HepG2 (cell line): ENCODE data around the gene MMP8. TPM values are rescaled to one million over a fixed set of nuclear protein-coding genes. Genes with fewer than 3 reads are reported as not detected.

Source experiments
- ATAC-seq: fragments of 200-7000 bp; cut with Tn5 transposase; 3 replicates; pipeline ENCODE4 v1.9.1; 2020; ENCODE audit warnings: mild to moderate bottlenecking, moderate library complexity
- BruUV-seq: library from RNA; stranded (reverse); fragments of 400-500 nt; replicated peaks from 2 replicates; lab custom pipeline; 2021; lab: Mats Ljungman, UMichigan
- CTCF ChIA-PET: fragments of 300-600 bp; formaldehyde crosslinking; extraction: SDS; loops from one replicate; lab custom pipeline; 2021; ENCODE audit warnings: low total read pairs, inconsistent platforms, low intra/inter-chr PET ratio; lab: Yijun Ruan, JAX
- POLR2A ChIA-PET: fragments of 350-600 bp; sonication (Branson Sonifier 250); formaldehyde crosslinking; loops from one replicate; lab custom pipeline; 2020; ENCODE audit warnings: antibody characterized with exemption, inconsistent platforms; lab: Yijun Ruan, JAX
- DNase-seq: peaks from one replicate; pipeline ENCODE4 v3.0.0-alpha.2; 2015; ENCODE audit warnings: low spot score
- FAIRE-seq: peaks from 3 replicates; lab custom pipeline; 2011; peaks lifted over from hg19 to GRCh38; lab: Jason Lieb, UNC
- H2AFZ ChIP-seq: one replicate; pipeline ENCODE4 v1.6.1; 2011; ENCODE audit warnings: low read length, inconsistent platforms
- H3K27ac ChIP-seq: fragments of 300-600 bp; 3 replicates; pipeline ENCODE4 v1.8.0; 2011; ENCODE audit warnings: mixed run types, mild to moderate bottlenecking, mixed read lengths, low read length, inconsistent platforms; ENCODE audit not compliant: insufficient read depth; ENCODE audit errors: extremely low read length
- H3K27me3 ChIP-seq, 2 experiments: fragments of 200-600 bp in 1 of 2; 2 replicates in 1 of 2; 3 replicates in 1 of 2; pipeline versions ENCODE4 v1.6.0 to v1.8.0; 2011; ENCODE audit warnings: low read length in 2 of 2, mild to moderate bottlenecking in 2 of 2, moderate library complexity in 2 of 2, inconsistent platforms in 1 of 2; ENCODE audit not compliant: insufficient read depth in 2 of 2, control insufficient read depth in 1 of 2
- H3K36me3 ChIP-seq, 2 experiments: fragments of 200-600 bp in 1 of 2; replicated peaks in 1 of 2; 2 replicates in 1 of 2; 3 replicates in 1 of 2; pipeline versions ENCODE4 v1.5.1 to v1.8.0; 2011; ENCODE audit warnings: low read length in 2 of 2, inconsistent platforms in 1 of 2; ENCODE audit not compliant: insufficient read depth in 2 of 2, control insufficient read depth in 1 of 2
- H3K4me1 ChIP-seq: 2 replicates; pipeline ENCODE4 v1.5.1; 2012; ENCODE audit warnings: low read length, inconsistent platforms; ENCODE audit not compliant: insufficient read depth
- H3K4me2 ChIP-seq: 2 replicates; pipeline ENCODE4 v1.6.0; 2011; ENCODE audit warnings: low read depth, low read length, inconsistent platforms
- H3K4me3 ChIP-seq, 3 experiments: fragments of 200-600 bp in 1 of 3; sonication (generic), shearing (Covaris generic) in 1 of 3; replicated peaks in 1 of 3; 2 replicates each; pipeline ENCODE4 v1.5.1; 2011 to 2016; ENCODE audit warnings: low read length in 3 of 3, inconsistent platforms in 2 of 3, low read depth in 2 of 3, mild to moderate bottlenecking in 2 of 3, control low read depth in 1 of 3, mixed read lengths in 1 of 3; ENCODE audit not compliant: insufficient read depth in 1 of 3
- H3K79me2 ChIP-seq: one replicate; pipeline ENCODE4 v1.6.1; 2011; ENCODE audit warnings: low read length, inconsistent platforms; ENCODE audit not compliant: insufficient read depth
- H3K9ac ChIP-seq: 2 replicates; pipeline ENCODE4 v1.6.0; 2011; ENCODE audit warnings: mild to moderate bottlenecking, low read depth, low read length, inconsistent platforms; ENCODE audit not compliant: insufficient read depth
- H3K9me3 ChIP-seq: 2 replicates; pipeline ENCODE4 v1.5.1; 2012; ENCODE audit warnings: mild to moderate bottlenecking, low read length
- H4K20me1 ChIP-seq: 2 replicates; pipeline ENCODE4 v1.6.0; 2011; ENCODE audit warnings: inconsistent platforms, mild to moderate bottlenecking, low read length, moderate library complexity; ENCODE audit not compliant: insufficient read depth
- BCLAF1 ChIP-seq: fragments of 450-650 bp; IDR thresholded peaks from 2 replicates; pipeline ENCODE4 v1.6.1; 2017; ENCODE audit warnings: mild to moderate bottlenecking
- HDAC1 ChIP-seq: sonication (generic); formaldehyde crosslinking; IDR thresholded peaks from 2 replicates; pipeline ENCODE4 v1.5.1; 2020; ENCODE audit warnings: mild to moderate bottlenecking, missing genetic modification reagents
- ISX ChIP-seq: sonication (generic); formaldehyde crosslinking; conservative IDR thresholded peaks from 2 replicates; pipeline ENCODE4 v1.5.0; 2020; ENCODE audit warnings: missing genetic modification reagents
- JDP2 ChIP-seq: sonication (generic); formaldehyde crosslinking; IDR thresholded peaks from 2 replicates; pipeline ENCODE4 v1.8.1; 2022; ENCODE audit warnings: missing genetic modification reagents, borderline replicate concordance
- NCOA1 ChIP-seq: sonication (generic); formaldehyde crosslinking; IDR thresholded peaks from 2 replicates; pipeline ENCODE4 v1.9.0; 2021; ENCODE audit warnings: missing genetic modification reagents
- POGK ChIP-seq: sonication (generic); formaldehyde crosslinking; conservative IDR thresholded peaks from 2 replicates; pipeline ENCODE4 v1.8.0; 2022; ENCODE audit warnings: mild to moderate bottlenecking, moderate library complexity, missing genetic modification reagents
- REPIN1 ChIP-seq: sonication (generic); formaldehyde crosslinking; IDR thresholded peaks from 2 replicates; pipeline ENCODE4 v1.8.0; 2022; ENCODE audit warnings: missing genetic modification reagents, low read depth, mild to moderate bottlenecking, borderline replicate concordance
- RFXAP ChIP-seq: sonication (generic); formaldehyde crosslinking; IDR thresholded peaks from 2 replicates; pipeline ENCODE4 v1.4.0; 2020; ENCODE audit warnings: missing genetic modification reagents, borderline replicate concordance
- ZNF530 ChIP-seq: sonication (generic); formaldehyde crosslinking; IDR thresholded peaks from 2 replicates; pipeline ENCODE4 v1.5.0; 2020; ENCODE audit warnings: low read depth, mild to moderate bottlenecking, missing genetic modification reagents
- ZNF577 ChIP-seq: sonication (generic); formaldehyde crosslinking; IDR thresholded peaks from 2 replicates; pipeline ENCODE4 v1.4.0; 2020; ENCODE audit warnings: mild to moderate bottlenecking, low read depth, missing genetic modification reagents, borderline replicate concordance
- ZNF597 ChIP-seq: sonication (generic); formaldehyde crosslinking; IDR thresholded peaks from 2 replicates; pipeline ENCODE4 v1.5.0; 2020; ENCODE audit warnings: missing genetic modification reagents
- ZNF644 ChIP-seq: IDR thresholded peaks from 2 replicates; pipeline ENCODE4 v1.6.1; 2016; ENCODE audit warnings: low read depth
- ZNF660 ChIP-seq: sonication (generic); formaldehyde crosslinking; IDR thresholded peaks from 2 replicates; pipeline ENCODE4 v1.5.1; 2020; ENCODE audit warnings: mild to moderate bottlenecking, low read depth, missing genetic modification reagents, borderline replicate concordance
- ZNF841 ChIP-seq: sonication (generic); formaldehyde crosslinking; IDR thresholded peaks from 2 replicates; pipeline ENCODE4 v1.8.1; 2023; ENCODE audit warnings: missing genetic modification reagents, borderline replicate concordance
- WGBS: methylation state at CpG from one replicate; pipeline ENCODE4 v1.1.6; 2017; ENCODE audit warnings: low lambda C conversion rate; 5-methylcytosine and 5-hydroxymethylcytosine counted together
- in situ Hi-C: cut with HindIII; loops from 2 replicates; pipeline ENCODE4 v1.10.0; 2017; ENCODE audit warnings: low pct_unique_long_range_greater_than_20kb; ENCODE audit not compliant: extremely low pct_ligation_motif_present
- intact Hi-C: fragments of 100-400 bp; cut with micrococcal nuclease; formaldehyde crosslinking; loops from one replicate; pipeline ENCODE4 v1.10.0; 2022; ENCODE audit not compliant: unreplicated experiment
- polyA plus RNA-seq, 8 experiments: library from polyadenylated mRNA; depleted of rRNA in 3 of 8; stranded (reverse) in 7 of 8; unstranded in 1 of 8; fragments of >200 nt; fragmentation: Illumina TruSeq in 4 of 8; extraction: Trizol in 4 of 8; gene quantifications; 2 replicates each; pipeline versions ENCODE4 v1.2.1 to v1.2.3, GENCODE V29; 2011 to 2016; ENCODE audit warnings: low read depth in 4 of 8, missing spikeins in 1 of 8, mixed read lengths in 1 of 8; ENCODE audit not compliant: insufficient read depth in 1 of 8
- total RNA-seq, 5 experiments: library from RNA; depleted of rRNA; stranded (reverse); fragments of >200 nt; fragmentation: Illumina TruSeq; extraction: Trizol; gene quantifications; 2 replicates each; pipeline ENCODE4 v1.2.3, GENCODE V29; 2016; ENCODE audit warnings: low read depth in 1 of 5

Gene MMP8
- total and polyA plus RNA-seq, 2 of the 13 experiments (the other 11 are each of a cell fraction or from before 2014, with no cell fraction given) = not detected

GRCh38 chr11:102773386-102773785 lies 48.6 kb upstream of the MMP8 start:
- Histone ChIP-seq H3K27ac (no peak overlapping the region), H4K20me1 (no peaks in the 10 kb centered on the region), H3K36me3 (no peaks in the 10 kb centered on the region), H3K4me2 (no peak overlapping the region), H2AFZ (no peak overlapping the region), H3K4me1 (no peaks in the 10 kb centered on the region), H3K79me2 (no peaks in the 10 kb centered on the region), H3K4me3 (no peak overlapping the region), H3K27me3 (no peaks in the 10 kb centered on the region), H3K9me3 (no peaks in the 10 kb centered on the region), H3K9ac (no peak overlapping the region)
- intact Hi-C loops (no loop called here), in situ Hi-C loops (no loop called here)
- TF ChIP-seq JDP2 (no peak), HDAC1 (CRISPR knock-in tag) (no peak)
- ChIA-PET POLR2A (no interaction called here), CTCF (no interaction called here)
- no TSS peak for BruUV-seq
- WGBS = 2% methylated on average over 4 of the region's 4 CpGs
- ATAC-seq = no peak
- no peak for DNase-seq
- FAIRE-seq = no peak

GRCh38 chr11:102771351-102771750 lies 46.6 kb upstream of the MMP8 start:
- Histone ChIP-seq H3K79me2 (no peaks in the 10 kb centered on the region), H2AFZ (no peak overlapping the region), H3K4me1 (no peaks in the 10 kb centered on the region), H3K9me3 (no peaks in the 10 kb centered on the region), H4K20me1 (no peaks in the 10 kb centered on the region), H3K27ac (no peak overlapping the region), H3K4me3 (no peak overlapping the region), H3K36me3 (no peaks in the 10 kb centered on the region), H3K27me3 (peaks cover 0 to 10% of the 10 kb centered on the region in 2 experiments; a peak in 2 of 5 replicates), H3K4me2 (no peak overlapping the region), H3K9ac (no peak overlapping the region)
- ChIA-PET POLR2A (no interaction called here), CTCF (no interaction called here)
- no TSS peak for BruUV-seq
- ATAC-seq (no peak), FAIRE-seq (no peak), DNase-seq (no peak)
- intact Hi-C loops (no loop called here), in situ Hi-C loops (no loop called here)
- WGBS = 65% methylated on average over 1 of the region's 1 CpG
- TF ChIP-seq BCLAF1 (no peak), POGK (CRISPR knock-in tag) (no peak), ISX (CRISPR knock-in tag) (no peak), ZNF660 (CRISPR knock-in tag) (no peak), NCOA1 (no peak), ZNF577 (CRISPR knock-in tag) (no peak), ZNF841 (CRISPR knock-in tag) (no peak), ZNF597 (no peak), ZNF644 (CRISPR knock-in tag) (no peak), RFXAP (CRISPR knock-in tag) (no peak), REPIN1 (no peak), ZNF530 (CRISPR knock-in tag) (no peak)
